Activated CD8-positive, alpha-beta memory T cell treated with anti-CD3 and anti-CD28 coated beads for 24 hours (primary cell): ENCODE results near the gene UBR4.
A peak's percentile ranks its signal among the peaks of the same experiment; 100 is the strongest.
"Not testable (repeated sequence)": the region's sequence is repeated elsewhere in the genome, so short reads cannot be mapped to it uniquely, and the experiment has no call there.

ENCODE experiments used
- DNase-seq: peaks from one replicate; pipeline ENCODE4 v3.0.0-alpha.2; 2020

UBR4 gene

GRCh38 chr1:19209990-19210771, at the start of gene UBR4:
TSS of gene UBR4 (minus strand) at chr1:19210266. CDS start at chr1:19210248, 18 bp downstream.
- peak; percentile 99 for DNase-seq

- no peak for DNase-seq
Observed at GRCh38 chr1:19258353-19258752, 48.3 kb upstream of the UBR4 start.

GRCh38 chr1:19257178-19257914, 47.3 kb upstream of the UBR4 start:
- DNase-seq: no peak

- not testable (repeated sequence) for DNase-seq
Observed at GRCh38 chr1:19256301-19256700, 46.2 kb upstream of the UBR4 start.

GRCh38 chr1:19255288-19255687, 45.2 kb upstream of the UBR4 start:
- DNase-seq: no peak

- no peak for DNase-seq
Observed at GRCh38 chr1:19254416-19254815, 44.4 kb upstream of the UBR4 start.

- DNase-seq: peak; percentile 99
Observed at GRCh38 chr1:19251305-19252196, 41.5 kb upstream of the UBR4 start, which contains the start of the genes EMC1 and MRTO4. TSS of gene EMC1 (minus strand) at chr1:19251524. CDS start at chr1:19251509, 15 bp downstream. TSS of gene MRTO4 (plus strand) at chr1:19251805. CDS start at chr1:19251836, 31 bp downstream.

- DNase-seq: no peak
Observed at GRCh38 chr1:19250629-19251304, 40.7 kb upstream of the UBR4 start.

GRCh38 chr1:19240673-19241538, 30.8 kb upstream of the UBR4 start:
- peak; percentile 83 for DNase-seq

- DNase-seq: no peak
Observed at GRCh38 chr1:19239876-19240275, 29.8 kb upstream of the UBR4 start.

GRCh38 chr1:19234224-19234623, 24.2 kb upstream of the UBR4 start:
- no peak for DNase-seq

- no peak for DNase-seq
Observed at GRCh38 chr1:19232524-19232846, 22.4 kb upstream of the UBR4 start.

GRCh38 chr1:19231736-19232523, 21.9 kb upstream of the UBR4 start:
- DNase-seq: not testable (repeated sequence)

GRCh38 chr1:19229828-19230325, 19.8 kb upstream of the UBR4 start:
- DNase-seq: no peak

GRCh38 chr1:19229229-19229628, 19.2 kb upstream of the UBR4 start:
- no peak for DNase-seq

- DNase-seq: no peak
Observed at GRCh38 chr1:19222979-19223824, 13.1 kb upstream of the UBR4 start.

GRCh38 chr1:19222573-19222972, 12.5 kb upstream of the UBR4 start:
- DNase-seq: no peak

GRCh38 chr1:19220991-19221390, 10.9 kb upstream of the UBR4 start:
- DNase-seq: no peak

- no peak for DNase-seq
Observed at GRCh38 chr1:19220080-19220846, 10.2 kb upstream of the UBR4 start.
